A549 (cell line): Measurements from ENCODE around the gene MRPS33.

ENCODE experiments used
- CTCF ChIP-seq: fragments of >200 bp; sonication (Bioruptor Twin); formaldehyde crosslinking; IDR thresholded peaks from 3 replicates; pipeline ENCODE4 v1.5.1; 2016
- FOSB ChIP-seq: fragments of 250-450 bp; sonication (Bioruptor Pico); IDR thresholded peaks from 2 replicates; pipeline ENCODE4 v1.5.0; 2020; ENCODE audit warnings: mild to moderate bottlenecking, moderate library complexity
- JUN ChIP-seq, 2 experiments: fragments of >200 bp; sonication (Bioruptor Twin); formaldehyde crosslinking; IDR thresholded peaks; 2 replicates in 1 of 2; 3 replicates in 1 of 2; pipeline ENCODE4 v1.6.1; 2016 to 2017

- TF ChIP-seq JUN (IDR thresholded peaks at IDR 0.05) (no peak), CTCF (no peak), FOSB (CRISPR knock-in tag) (no peak)
These were observed 12.3 kb upstream of the MRPS33 start for GRCh38 chr7:141027043-141027442.
